Measurements from ENCODE around the gene ANKHD1.
"Not testable (repeated sequence)": the region's sequence is repeated elsewhere in the genome, so short reads cannot be mapped to it uniquely, and the experiment has no call there.

The ANKHD1 gene

DNA sequence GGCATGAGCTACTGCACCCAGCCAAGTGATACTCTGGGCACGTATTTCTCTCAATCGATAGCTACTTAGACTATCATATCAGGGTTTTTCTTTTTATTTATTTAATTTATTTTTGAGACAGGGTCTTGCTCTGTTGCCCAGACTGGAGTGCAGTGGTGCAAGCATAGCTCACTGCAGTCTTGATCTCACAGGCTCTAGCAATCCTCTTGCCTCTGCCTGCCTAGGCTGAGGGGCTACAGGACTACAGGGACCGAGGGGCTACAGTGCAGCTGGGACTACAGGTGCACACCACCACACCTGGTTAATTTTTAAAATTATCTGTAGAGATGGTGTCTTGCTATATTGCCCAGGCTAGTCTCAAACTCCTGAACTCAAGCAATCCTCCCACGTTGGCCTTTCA lies 20.3 kb upstream of the ANKHD1 start:
- DNase-seq = no peak

DNA sequence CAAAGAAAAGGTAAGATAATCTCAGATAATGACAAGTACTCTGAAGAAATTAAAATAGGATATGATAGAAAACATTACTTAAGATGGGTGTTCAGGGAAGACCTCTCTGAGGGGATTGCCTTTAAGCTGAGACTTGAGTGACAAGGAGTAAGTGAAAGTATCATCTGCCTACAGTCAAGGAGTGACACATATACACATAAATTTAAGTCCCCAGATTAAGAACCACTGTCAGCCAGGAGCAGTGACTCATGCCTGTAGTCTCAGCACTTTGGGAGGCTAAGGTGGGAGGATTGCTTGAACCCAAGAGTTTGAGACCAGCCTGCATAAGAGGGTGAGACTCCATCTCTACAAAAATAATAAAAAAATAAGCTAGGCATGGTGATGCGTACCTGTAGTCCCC lies 19.7 kb upstream of the ANKHD1 start:
- DNase-seq = no peak

DNA sequence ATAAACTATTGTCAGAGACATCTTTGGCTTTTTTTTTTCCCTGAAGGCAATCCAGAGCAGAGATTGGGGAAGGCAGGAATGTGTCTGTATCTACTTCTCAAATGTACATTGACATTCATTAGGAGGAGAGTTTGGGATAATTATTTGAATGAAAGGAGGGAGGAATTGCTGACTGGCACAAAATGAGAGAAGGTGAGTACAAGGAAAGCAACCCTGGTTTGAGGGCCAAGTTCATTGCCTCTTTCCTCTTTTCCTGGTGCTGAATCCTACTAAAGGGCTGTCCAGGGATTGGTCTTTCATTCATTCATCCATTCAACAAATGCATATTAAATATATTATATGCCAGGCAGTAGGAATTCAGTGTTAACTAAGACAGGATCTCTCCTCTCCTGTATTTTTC lies 18.8 kb upstream of the ANKHD1 start:
- DNase-seq = no peak

DNA sequence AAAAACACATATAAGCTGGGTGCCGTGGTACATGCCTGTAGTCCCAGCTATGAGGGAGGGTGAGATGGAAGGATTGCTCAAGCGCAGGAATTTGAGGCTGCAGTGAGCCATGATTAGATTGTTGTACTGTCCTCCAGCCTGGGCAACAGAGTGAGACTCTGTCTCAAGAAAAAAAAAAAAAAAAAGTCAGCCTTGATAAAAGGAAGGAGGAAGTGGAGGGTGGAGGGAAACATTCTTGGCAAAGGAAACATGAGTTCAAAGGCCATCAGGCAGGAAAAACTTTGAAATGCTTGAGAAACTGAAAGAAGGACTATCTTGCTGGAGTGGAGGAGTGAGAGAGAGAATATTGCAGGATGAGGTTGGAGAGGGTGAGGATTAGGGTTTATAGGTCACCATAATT lies 18.3 kb upstream of the ANKHD1 start:
- DNase-seq = no peak

DNA sequence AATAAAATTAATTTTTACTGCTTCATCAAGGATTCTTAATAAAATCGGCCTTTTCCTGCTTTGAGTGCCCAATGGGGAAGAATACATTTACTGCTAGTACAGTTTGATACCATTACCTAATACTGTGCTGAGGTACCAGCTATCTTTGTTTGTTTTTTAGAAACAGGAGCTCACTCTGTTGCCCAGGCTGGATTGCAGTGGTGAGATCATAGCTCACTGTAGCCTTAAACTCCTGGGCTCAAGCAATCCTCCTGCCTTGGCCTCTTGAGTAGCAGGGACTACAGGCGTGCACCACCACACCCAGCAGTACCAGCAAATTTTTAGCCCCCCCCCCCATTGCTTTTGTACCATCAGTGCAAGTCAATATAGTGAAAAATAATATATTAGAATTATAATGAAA lies 13.6 kb upstream of the ANKHD1 start:
- DNase-seq = no peak

DNA sequence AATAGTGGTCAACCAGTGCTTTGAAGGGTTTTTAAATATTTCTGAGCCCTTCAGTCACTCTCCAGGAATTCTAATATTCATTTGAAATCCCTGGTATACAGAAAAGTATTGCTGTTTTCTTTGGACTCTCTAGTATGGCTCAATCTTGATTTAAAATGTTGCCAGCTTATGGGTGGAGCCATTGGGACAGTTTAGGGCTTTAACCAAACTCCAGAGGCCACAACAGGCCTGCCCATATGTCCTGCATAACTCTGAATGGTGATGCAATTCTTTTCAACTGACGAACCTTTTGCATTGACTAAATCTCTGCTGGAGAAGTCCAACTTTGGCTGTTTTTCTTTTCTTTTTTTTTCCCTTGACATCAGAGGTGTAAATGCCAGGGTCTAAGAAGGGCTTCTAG lies 10.3 kb upstream of the ANKHD1 start:
- peak; percentile 35 for DNase-seq

DNA sequence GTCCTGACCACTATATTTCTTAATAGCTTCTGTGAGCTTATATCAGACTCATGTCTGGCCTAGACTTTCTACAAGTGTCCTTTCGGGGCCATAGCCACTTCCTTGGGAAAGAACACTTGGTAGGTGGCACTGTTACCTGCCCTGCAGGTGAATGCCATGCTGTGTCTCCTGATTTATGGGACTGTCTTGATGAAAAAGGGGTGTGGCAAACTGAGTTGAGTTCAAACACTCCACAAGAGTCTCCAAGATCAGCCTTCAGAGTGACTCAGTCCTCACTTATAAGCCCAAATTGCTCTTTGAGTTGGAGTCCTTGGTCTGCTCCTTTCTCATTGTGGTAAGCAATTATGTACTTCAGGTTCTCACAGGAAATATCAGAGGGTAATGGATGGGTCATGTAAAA lies 9.9 kb upstream of the ANKHD1 start:
- no peak for DNase-seq

DNA sequence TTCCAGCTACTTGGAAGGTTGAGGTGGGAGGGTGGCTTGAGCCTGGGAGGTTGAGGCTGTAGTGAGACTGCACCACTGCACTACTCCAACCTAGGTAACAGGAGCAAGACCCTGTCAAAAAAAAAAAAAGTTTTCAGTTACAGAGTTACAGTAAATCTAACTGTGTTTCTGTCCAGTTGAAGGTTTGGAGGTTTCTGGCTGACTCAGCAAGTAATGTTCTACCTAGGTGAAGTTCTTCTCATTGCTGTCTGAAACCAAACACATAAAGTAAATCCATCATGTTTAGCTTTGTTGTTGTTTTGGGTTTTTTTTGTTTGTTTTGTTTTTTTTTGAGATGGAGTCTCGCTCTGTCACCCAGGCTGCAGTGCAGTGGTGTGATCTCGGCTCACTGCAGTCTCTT lies 7.9 kb upstream of the ANKHD1 start:
- DNase-seq = no peak

DNA sequence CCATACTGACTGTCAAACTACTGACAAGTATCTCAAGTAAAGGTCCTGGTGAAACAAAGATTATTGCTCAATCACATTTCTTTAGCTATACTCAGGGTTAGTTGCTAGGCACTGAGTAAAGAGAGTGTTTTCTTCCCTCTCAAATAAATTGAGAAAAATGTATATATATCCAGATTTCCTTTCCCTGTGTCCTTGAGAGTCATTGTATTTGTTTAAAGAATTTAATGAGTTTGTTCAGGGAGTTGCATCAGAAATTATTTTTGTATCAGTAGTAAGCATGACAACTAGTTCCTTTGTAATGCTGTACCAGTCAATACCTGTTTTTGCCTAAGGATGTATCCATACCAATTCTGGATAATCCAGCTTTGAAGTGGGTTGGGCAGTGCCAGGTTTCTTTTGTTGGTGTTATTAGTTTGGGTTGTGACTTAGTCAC lies 3.2 kb upstream of the ANKHD1 start:
- no peak for DNase-seq

DNA sequence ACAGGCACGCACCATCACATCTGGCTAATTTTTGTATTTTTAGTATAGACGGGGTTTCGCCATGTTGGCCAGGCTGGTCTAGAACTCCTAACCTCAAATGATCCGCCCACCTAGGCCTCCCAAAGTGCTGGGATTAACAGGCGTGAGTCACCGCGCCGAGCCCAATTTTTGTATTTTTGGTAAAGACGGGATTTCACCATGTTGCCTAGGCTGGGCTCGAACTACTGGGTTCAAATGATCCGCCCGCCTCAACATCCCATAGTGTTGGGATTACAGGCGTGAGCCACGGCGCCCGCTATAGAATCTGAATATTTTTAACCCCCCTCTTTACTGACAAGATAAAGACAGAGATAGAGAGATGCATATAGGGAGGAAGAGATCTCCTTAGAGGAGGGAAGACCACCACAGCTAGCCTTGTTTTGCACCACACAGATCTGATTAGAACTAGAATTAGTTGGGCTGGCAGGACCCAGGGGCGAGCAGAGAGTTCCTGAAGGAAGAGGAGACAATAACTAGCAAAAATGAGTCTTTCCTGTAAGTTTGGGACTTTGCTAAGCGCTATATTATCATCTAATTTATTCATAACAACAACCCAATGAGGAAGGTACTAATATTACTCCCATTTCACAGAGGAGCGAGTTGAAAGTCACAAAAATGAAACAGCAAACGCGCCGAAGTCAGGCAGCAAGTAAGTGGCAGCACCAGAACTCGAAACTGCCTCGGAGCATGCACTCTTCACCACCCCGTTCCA lies 1.5 kb upstream of the ANKHD1 start:
- DNase-seq = peak; percentile 66

DNA sequence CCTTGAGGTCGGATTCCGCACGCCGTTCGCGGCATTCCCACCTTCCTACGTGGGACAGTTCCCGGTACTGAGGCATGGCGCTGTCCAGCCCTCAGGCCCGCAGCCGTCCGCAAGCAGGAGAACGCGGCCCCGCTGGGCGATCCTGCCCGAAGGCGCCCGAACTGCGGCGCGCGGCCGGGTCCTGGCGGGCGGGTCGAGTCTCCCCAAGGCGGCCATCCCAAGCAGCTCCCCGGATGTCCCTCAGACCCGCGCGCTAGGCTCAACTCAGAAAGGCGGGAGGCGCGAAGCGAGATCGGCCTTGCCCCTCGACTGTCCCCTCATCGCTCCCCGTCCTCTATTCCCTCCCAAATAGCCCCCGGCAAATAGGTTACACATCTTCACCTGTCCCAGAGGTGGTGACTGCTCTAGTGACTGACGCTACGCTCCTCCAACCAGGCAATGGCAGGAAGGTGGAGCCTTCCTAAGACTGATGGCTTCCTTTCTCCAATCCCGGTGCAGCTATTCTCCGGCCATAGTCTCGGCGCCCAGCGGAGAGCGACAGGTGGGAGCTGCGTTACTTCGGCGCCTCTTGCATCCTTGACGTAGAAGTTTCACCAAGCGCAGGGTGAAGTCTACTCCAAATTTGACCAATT lies 787 bp upstream of the ANKHD1 start:
- peak; percentile 97 for DNase-seq

DNA sequence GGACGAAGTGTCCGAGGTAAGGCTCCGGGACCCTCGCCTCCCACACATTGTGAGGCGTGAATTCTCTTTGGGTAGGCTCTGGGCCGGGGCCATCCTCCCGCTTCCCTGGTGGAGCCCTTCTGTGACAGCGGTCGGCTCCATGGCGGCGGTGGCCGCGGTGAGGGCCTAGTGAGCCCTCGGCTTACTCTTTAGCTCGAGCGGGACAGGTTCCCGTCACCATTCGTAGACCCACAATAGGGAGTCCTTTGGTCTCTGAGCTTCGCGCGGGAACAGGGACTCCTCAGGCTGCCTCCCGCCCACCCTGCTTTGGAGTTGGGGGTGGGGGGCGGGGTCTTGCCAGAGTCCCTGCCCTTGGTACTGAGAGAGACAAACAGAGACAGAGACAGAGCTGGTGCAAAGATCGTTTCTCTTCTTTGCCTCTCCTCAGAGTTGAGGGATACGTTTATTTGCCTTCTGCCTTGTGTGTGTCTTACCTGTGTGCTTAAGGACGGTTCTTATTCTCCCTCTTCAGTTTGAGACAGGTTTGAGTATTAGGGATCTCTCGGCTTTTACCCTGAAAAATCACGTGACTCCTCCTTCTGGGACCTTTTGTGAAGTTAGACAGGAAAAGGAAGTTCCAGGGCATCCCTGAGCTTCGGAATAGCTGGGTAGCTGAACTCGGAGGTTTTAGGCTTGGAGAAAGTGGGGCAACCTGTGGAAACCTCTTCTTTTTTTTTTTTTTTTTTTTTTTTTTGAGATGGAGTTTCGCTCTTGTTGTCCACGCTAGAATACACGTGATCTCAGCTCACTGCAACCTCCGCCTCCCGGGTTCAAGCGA lies 833 bp downstream of the ANKHD1 start:
- DNase-seq = peak; percentile 70

DNA sequence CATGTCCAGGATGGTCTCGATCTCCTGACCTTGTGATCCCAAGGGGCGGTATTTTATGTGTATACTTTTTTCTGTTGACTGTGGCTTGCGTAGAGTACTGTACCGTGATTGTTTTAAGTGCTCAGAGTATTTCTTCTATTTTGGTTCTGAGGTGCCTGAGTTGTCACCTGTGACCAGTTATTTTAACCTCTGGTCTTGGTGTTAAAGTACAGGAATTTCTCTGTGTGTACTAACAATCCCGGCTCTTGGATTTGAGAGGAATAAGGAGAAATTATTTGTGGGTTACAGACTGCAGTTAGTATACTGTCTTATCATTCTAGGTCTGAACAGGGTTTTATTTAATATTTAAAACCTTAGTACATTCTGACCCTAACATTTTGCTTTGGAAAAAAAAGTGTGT lies 2.0 kb downstream of the ANKHD1 start:
- no peak for DNase-seq

DNA sequence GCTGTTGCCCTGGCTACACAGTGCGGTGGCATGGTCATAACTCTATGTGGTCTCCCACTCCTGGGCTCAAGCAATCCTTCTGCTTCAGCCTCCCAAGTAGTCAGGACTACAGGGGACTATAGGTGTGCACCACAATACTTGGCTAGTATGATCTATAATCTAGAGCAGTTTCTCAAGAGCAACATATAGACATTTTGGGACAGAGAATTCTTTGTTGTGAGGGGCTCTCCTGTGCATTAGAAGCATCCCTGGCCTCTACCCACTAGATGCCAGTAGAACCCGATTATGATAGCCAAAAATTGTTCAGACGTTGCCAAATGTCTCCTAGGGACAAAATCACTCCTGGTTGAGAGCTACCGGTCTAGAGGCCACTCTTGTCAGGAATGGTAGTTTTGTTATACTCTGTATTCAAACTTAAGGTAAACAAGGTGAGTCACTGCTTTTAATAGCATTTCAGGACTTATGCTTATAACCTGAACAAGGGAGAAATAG lies 7.2 kb downstream of the ANKHD1 start:
- no peak for DNase-seq

DNA sequence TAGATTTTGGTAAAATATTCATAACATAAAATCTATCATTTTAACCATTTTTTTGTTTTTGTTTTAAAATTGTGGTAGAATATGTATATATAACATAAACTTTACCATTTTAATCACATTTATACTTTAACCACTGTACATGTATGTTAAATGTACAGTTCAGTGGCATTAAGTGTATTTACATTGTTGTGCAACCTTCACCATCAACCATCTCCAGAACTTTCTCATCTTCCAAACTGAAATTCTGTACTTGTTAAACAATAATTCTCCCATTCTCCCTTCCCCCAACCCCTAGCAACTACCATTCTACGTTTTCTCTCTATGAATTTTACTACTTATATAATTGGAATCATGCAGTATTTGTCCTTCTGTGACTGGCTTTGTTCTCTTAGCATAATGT lies 11.6 kb downstream of the ANKHD1 start:
- DNase-seq = no peak

DNA sequence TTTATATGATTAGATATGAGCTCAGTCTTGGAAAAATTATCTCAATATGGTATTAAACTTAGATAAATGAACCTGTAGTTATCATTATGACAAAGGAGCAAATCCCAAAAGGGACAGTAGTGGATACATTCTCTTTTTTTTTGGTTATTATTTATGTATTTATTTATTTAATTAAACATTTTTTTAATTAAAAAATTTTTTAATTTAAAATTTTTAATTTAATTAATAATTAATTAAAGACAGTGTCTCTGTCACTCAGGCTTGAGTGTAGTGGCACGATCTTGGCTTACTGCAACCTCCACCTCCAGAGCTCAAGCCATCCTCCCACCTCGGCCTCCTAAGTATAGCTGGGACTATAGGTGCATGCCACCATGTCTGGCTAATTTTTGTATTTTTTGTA lies 15.6 kb downstream of the ANKHD1 start:
- no peak for DNase-seq

DNA sequence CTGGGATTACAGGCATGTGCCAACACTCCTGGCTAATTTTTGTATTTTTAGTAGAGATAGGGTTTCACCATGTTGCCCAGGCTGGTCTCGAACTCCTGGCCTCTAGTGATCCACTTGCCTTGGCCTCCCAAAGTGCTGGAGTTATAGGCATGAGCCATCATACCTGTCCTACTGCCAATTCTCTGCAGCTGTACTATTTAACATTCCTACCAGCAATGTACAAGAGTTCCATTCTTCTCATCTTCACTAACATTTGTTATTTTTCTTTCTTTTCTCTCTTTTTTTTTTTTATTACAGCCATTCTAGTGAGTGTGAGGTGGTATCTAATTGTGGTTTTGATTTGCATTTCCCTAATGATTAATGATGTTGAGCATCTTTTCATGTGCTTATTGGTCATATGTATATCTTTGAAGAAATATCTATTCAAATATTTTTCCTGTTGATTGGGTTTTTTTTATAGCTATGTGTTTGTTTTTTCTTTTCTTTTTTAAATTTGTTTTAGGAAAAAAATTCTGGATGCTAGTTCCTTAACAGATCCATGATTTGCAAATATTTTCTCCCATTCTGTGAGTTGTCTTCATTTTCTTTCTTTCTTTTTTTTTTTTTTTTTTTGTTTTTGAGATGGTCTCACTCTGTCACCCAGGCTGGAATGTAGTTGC lies 17.4 kb downstream of the ANKHD1 start:
- DNase-seq = no peak

DNA sequence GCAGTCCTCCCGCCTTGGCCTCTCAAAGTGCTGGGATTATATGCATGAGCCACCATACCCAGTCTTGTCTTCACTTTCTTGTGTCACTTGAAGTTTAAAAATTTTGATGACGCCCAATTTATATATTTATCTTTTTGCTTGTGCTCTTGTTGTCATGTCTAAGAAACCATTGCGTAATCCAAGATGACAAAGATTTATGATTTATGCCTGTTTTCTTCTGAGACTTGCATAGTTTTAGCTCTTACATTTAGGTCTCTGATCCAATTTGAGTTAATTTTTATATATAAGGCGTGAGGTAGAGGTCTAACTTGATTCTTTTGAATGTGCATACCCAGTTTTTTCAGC lies 18.6 kb downstream of the ANKHD1 start:
- peak; percentile 32 for DNase-seq

DNA sequence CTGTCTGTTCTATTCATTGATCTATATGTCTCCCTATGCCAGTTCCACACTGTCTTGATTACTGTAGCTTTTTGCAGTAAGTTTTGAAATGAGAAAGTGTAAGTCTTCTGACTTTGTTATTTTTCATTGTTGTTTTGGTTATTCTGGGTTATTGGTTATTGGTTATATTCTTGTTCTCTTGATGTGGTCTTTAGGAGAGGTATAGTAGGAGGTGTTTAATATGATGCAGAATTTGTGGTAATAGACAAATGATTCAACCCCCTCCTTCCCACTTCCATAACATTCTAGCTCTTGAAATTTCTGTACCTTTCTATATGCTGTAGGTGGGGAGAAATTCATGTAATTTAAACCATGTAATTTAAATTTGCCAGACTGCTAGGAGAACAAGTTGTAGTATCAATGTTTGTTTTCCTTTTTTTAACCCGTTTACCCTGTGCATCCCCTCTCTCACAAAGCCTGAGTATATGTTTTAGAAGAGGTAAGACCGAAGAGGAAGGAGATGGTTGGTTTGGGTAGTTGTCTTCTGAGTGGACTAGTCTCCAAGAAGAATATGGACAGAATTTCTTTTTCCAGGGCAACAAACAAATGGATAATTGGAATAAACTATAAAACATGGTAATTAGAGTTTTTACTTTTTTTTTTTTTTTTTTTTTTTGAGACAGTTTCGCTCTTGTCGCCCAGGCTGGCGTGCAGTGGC lies 19.2 kb downstream of the ANKHD1 start:
- DNase-seq = peak; percentile 29

DNA sequence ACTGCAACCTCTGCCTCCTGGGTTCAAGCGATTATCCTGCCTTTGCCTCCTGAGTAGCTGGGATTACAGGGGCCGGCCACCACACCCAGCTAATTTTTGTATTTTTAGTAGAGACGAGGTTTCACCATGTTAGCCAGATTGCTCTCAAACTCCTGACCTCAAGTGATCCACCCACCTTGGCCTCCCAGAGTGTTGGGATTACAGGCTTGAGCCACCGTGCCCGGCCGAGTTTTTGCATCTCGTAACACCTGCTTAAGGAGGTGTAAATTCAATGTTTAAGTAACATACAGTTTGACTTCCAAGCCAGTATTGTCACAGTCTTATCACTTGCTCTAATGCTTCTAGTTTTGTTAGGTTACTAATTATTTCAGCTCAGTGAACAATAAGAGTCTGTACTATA lies 19.7 kb downstream of the ANKHD1 start:
- DNase-seq = not testable (repeated sequence)

DNA sequence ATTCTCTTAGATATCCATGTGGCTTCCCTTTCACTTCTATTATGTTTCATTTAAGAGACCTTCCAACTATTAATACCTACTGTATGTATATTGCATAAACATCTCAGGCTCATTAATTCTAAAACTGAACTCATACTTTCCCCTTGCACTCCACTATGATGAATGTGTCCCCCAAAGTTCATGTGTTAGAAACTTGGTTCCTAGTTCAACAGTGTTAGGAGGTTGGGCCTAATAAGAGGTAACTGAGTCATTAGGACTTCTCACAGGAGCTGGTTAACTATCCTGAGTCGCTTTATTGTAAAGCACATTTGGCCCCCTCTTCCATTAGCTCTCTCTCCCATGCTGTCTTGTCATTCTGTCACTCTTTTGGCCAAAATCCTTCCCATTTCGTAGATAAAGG lies 22.0 kb downstream of the ANKHD1 start:
- DNase-seq = no peak

DNA sequence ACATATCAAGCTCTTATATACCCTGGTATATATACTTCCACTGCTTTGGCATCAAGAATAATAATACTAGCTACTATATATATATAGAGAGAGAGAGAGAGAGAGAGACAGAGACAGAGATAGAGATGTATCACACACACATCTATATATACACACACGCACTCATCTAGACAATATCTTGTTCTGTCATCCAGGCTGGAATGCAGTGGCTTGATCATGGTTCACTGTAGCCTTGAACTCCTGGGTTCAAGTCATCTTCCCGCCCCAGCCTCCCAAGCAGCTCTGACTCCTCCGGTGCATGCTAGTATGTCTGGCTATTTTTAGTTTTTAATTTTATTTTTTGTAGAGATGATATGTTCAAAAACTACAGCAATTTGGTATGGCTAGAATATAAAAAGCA lies 22.5 kb downstream of the ANKHD1 start:
- DNase-seq = no peak

DNA sequence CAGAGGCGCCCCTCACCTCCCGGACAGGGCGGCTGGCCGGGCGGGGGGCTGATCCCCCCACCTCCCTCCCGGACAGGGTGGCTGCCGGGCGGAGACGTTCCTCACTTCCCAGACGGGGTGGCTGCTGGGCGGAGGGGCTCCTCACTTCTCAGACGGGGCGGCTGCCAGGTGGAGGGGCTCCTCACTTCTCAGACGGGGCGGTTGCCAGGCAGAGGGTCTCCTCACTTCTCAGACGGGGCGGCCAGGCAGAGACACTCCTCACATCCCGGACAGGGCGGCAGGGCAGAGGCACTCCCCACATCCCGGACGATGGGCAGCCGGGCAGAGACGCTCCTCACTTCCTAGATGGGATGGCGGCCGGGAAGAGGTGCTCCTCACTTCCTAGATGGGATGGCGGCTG lies 26.1 kb downstream of the ANKHD1 start:
- DNase-seq = not testable (repeated sequence)
